OCI-LY3 (cell line): Measurements from ENCODE around the gene PCP2.

Source experiments
- H2AFZ ChIP-seq: fragments of 200-600, 300-600 bp; shearing (Covaris generic); 2 replicates; pipeline ENCODE4 v1.6.0; 2014; ENCODE audit warnings: antibody characterized with exemption, low read depth, low read length
- H3K27ac ChIP-seq: fragments of 200-600, 300-600 bp; sonication (generic); 2 replicates; pipeline ENCODE4 v1.5.1; 2014; ENCODE audit warnings: mild to moderate bottlenecking, low read length, moderate library complexity, mixed read lengths
- H3K27me3 ChIP-seq: fragments of 200-600, 300-600 bp; sonication (generic); 2 replicates; pipeline ENCODE4 v1.6.1; 2014; ENCODE audit warnings: low read depth, low read length, mixed read lengths
- H3K36me3 ChIP-seq: fragments of 200-600, 300-600 bp; sonication (generic); replicated peaks from 2 replicates; pipeline ENCODE3; 2014; ENCODE audit warnings: low read depth, low read length, mixed read lengths
- H3K4me1 ChIP-seq: fragments of 300-600, 200-600 bp; sonication (generic); 2 replicates; pipeline ENCODE4 v1.6.1; 2014; ENCODE audit warnings: low read length, mixed read lengths
- H3K4me2 ChIP-seq: fragments of 200-600, 300-600 bp; sonication (generic); 2 replicates; pipeline ENCODE4 v1.6.1; 2014; ENCODE audit warnings: low read length, mixed read lengths
- H3K4me3 ChIP-seq: fragments of 300-600, 200-600 bp; sonication (generic); 2 replicates; pipeline ENCODE4 v1.5.1; 2014; ENCODE audit warnings: antibody characterized with exemption, mild to moderate bottlenecking, low read length, moderate library complexity
- H3K79me2 ChIP-seq: fragments of 300-600, 200-600 bp; shearing (Covaris generic); 2 replicates; pipeline ENCODE4 v1.6.1; 2014; ENCODE audit warnings: mild to moderate bottlenecking, low read length, mixed read lengths
- H3K9ac ChIP-seq: fragments of 300-600, 200-600 bp; shearing (Covaris generic); 2 replicates; pipeline ENCODE4 v1.6.0; 2014; ENCODE audit warnings: mild to moderate bottlenecking, low read length, moderate library complexity
- H3K9me3 ChIP-seq: fragments of 200-600, 300-600 bp; shearing (Covaris generic); 2 replicates; pipeline ENCODE4 v1.6.1; 2014; ENCODE audit warnings: low read length, mixed read lengths; ENCODE audit not compliant: insufficient read depth
- H4K20me1 ChIP-seq: fragments of 200-600, 300-600 bp; sonication (generic); 2 replicates; pipeline ENCODE4 v1.6.1; 2016; ENCODE audit warnings: low read length, mixed read lengths; ENCODE audit not compliant: insufficient read depth
- EZH2phosphoT487 ChIP-seq: fragments of 200-600 bp; shearing (Covaris generic); IDR thresholded peaks from 2 replicates; pipeline ENCODE4 v1.6.1; 2018; ENCODE audit warnings: antibody characterized with exemption, mixed run types, low read depth
- TF ChIP-seq, protein P1 (sequence below): fragments of 200-600, 300-600 bp; sonication (generic); IDR thresholded peaks from 2 replicates; pipeline ENCODE4 v1.5.1; 2014; ENCODE audit warnings: antibody characterized with exemption, low read length, low read depth

Gene PCP2

GRCh38 chr19:7605490-7606222 lies 27.9 kb downstream of the PCP2 start:
- no peak for TF ChIP-seq EZH2phosphoT487

DNA sequence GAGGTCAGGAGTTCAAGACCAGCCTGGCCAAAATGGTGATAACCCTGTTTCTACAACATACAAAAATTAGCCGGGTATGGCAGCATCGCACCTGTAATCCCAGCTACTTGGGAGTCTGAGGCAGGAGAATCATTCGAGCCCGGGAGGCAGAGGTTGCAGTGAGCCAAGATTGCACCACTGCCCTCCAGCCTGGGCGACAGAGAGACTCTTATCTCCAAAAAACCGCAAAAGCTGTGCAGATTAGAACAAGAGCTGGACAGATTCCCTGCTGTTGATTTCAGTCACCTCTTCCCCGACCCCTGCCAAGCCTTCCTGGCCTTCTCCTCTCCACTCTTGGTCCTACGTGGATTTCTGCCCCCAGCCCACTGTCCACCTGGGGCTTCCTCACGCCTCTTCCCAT lies 29.6 kb downstream of the PCP2 start:
- no peak overlapping the region for H3K27ac ChIP-seq
- no peak for TF ChIP-seq EZH2phosphoT487
- TF ChIP-seq, protein P1, sequence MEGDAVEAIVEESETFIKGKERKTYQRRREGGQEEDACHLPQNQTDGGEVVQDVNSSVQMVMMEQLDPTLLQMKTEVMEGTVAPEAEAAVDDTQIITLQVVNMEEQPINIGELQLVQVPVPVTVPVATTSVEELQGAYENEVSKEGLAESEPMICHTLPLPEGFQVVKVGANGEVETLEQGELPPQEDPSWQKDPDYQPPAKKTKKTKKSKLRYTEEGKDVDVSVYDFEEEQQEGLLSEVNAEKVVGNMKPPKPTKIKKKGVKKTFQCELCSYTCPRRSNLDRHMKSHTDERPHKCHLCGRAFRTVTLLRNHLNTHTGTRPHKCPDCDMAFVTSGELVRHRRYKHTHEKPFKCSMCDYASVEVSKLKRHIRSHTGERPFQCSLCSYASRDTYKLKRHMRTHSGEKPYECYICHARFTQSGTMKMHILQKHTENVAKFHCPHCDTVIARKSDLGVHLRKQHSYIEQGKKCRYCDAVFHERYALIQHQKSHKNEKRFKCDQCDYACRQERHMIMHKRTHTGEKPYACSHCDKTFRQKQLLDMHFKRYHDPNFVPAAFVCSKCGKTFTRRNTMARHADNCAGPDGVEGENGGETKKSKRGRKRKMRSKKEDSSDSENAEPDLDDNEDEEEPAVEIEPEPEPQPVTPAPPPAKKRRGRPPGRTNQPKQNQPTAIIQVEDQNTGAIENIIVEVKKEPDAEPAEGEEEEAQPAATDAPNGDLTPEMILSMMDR = no peak
- H3K4me1 ChIP-seq = no peaks in the 10 kb centered on the region
- no peak overlapping the region for H3K4me2 ChIP-seq
- no peak overlapping the region for H3K9ac ChIP-seq
- H4K20me1 ChIP-seq = no peaks in the 10 kb centered on the region
- H3K4me3 ChIP-seq = no peak overlapping the region
- H3K27me3 ChIP-seq = no peaks in the 10 kb centered on the region
- no peak overlapping the region for H2AFZ ChIP-seq
- no peaks in the 10 kb centered on the region for H3K79me2 ChIP-seq
- H3K36me3 ChIP-seq = no peaks in the 10 kb centered on the region
- no peaks in the 10 kb centered on the region for H3K9me3 ChIP-seq

More at GRCh38 chr19:7605490-7606222, 27.9 kb downstream of the PCP2 start:
- no peaks in the 10 kb centered on the region for H4K20me1 ChIP-seq
- no peaks in the 10 kb centered on the region for H3K79me2 ChIP-seq
- H3K36me3 ChIP-seq = no peaks in the 10 kb centered on the region
- no peak overlapping the region for H3K27ac ChIP-seq
- no peak overlapping the region for H3K4me2 ChIP-seq
- H3K9me3 ChIP-seq = no peaks in the 10 kb centered on the region
- H3K4me1 ChIP-seq = no peaks in the 10 kb centered on the region
- no peak overlapping the region for H3K4me3 ChIP-seq
- H3K27me3 ChIP-seq = no peaks in the 10 kb centered on the region
- no peak overlapping the region for H3K9ac ChIP-seq
- no peak overlapping the region for H2AFZ ChIP-seq

DNA sequence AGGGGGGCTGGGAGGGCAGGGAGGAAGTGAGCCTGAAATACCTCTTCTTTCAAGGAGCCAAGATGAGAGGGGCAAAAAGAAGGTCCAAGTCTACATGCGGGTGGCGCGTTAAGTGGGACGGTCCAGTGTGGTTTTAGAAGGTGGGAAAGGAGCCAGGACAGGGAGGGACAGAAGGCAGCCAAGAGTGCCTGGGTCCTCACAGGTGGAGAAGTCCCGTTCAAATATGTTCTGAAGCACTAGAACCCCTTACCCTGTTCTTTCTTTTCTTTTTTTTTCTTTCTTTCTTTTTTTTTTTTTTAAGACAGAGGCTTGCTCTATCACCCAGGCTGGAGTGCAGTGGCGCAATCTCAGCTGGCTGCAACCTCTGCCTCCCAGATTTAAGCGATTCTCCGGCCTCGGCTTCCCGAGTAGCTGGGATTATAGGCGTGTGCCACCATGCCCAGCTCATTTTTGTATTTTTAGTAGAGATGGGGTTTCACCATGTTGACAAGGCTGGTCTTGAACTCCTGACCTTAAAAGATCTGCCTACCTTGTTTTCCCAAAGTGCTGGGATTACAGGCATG lies 30.5 kb downstream of the PCP2 start:
- H2AFZ ChIP-seq = no peak overlapping the region
- H3K9ac ChIP-seq = no peak overlapping the region
- TF ChIP-seq, protein P1 = no peak
- TF ChIP-seq EZH2phosphoT487 = no peak
- H3K4me1 ChIP-seq = no peaks in the 10 kb centered on the region
- H3K4me2 ChIP-seq = no peak overlapping the region
- H3K9me3 ChIP-seq = no peaks in the 10 kb centered on the region
- no peaks in the 10 kb centered on the region for H3K36me3 ChIP-seq
- H3K27ac ChIP-seq = no peak overlapping the region
- no peak overlapping the region for H3K4me3 ChIP-seq
- H3K27me3 ChIP-seq = no peaks in the 10 kb centered on the region
- no peaks in the 10 kb centered on the region for H3K79me2 ChIP-seq
- no peaks in the 10 kb centered on the region for H4K20me1 ChIP-seq

DNA sequence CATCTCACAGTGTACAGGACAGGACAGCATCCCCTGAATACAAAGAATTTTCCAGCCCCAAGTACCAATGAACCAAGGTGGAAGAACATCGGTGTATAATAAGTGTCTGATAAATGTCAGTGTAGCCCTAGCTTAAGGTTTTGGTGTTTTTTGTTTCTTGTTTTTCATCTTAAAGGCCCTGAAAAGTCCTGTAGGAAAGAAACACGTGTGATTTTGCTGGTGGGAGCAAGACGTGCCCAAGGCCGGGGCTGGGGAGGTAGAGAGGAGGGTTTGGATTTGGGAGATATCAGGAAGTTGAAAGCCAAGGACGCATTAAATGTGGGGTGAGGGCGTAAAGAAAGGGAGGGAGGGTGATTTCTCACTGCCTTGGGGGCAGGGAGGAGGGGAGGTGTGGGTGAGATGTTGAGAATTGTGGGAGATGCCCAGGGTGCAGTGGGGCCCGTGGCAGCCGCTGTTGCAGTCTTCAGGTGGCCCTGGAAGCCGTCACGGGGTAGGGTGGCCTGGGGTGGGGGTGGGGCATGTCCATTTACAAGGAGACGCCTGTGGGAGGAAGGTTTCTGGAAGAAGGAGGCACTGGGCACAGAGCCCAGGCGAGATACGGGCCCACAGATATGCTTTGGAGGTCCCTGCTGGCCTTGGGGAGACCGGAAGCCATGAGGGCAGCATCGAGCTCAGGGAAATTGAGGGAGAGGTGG lies 31.1 kb downstream of the PCP2 start:
- no peak for TF ChIP-seq EZH2phosphoT487
- TF ChIP-seq, protein P1 = no peak
- Histone ChIP-seq H3K27me3 (no peaks in the 10 kb centered on the region), H3K9ac (no peak overlapping the region), H2AFZ (no peak overlapping the region), H3K36me3 (no peaks in the 10 kb centered on the region), H3K4me1 (no peaks in the 10 kb centered on the region), H3K79me2 (no peaks in the 10 kb centered on the region), H4K20me1 (no peaks in the 10 kb centered on the region), H3K4me3 (no peak overlapping the region), H3K4me2 (no peak overlapping the region), H3K9me3 (no peaks in the 10 kb centered on the region), H3K27ac (no peak overlapping the region)
